Chondrocyte (in vitro differentiated cells): Measurements from ENCODE around the gene CDH6. TPM values are rescaled to one million over a fixed set of nuclear protein-coding genes. Genes with fewer than 3 reads are reported as not detected.

Experiments
- DNase-seq: peaks from one replicate; pipeline ENCODE4 v3.0.0; 2021; ENCODE audit warnings: mixed read lengths, low spot score
- H3K27ac Mint-ChIP-seq: one replicate; pipeline ENCODE4 v1.8.0; 2021; ENCODE audit warnings: mild to moderate bottlenecking, moderate library complexity, mixed read lengths; ENCODE audit not compliant: unreplicated experiment
- H3K27me3 Mint-ChIP-seq: 2 replicates; pipeline ENCODE4 v1.8.0; 2021; ENCODE audit warnings: low read depth, mixed read lengths
- H3K36me3 Mint-ChIP-seq: 2 replicates; pipeline ENCODE4 v1.8.0; 2021; ENCODE audit warnings: low read depth, mixed read lengths
- H3K4me1 Mint-ChIP-seq: 2 replicates; pipeline ENCODE4 v1.8.0; 2021; ENCODE audit warnings: low read depth, mild to moderate bottlenecking, mixed read lengths
- H3K4me3 Mint-ChIP-seq: one replicate; pipeline ENCODE4 v1.8.0; 2021; ENCODE audit warnings: mild to moderate bottlenecking, moderate library complexity, mixed read lengths; ENCODE audit not compliant: unreplicated experiment
- H3K9me3 Mint-ChIP-seq: 2 replicates; pipeline ENCODE4 v1.8.0; 2021; ENCODE audit warnings: low read depth, mixed read lengths
- total RNA-seq: library from RNA; stranded (reverse); gene quantifications from 3 replicates; pipeline ENCODE4 v1.2.1, GENCODE V29; 2021
- TF ChIP-seq, protein P1 (sequence below): fragments of 200-600 bp; sonication (generic); IDR thresholded peaks from 2 replicates; pipeline ENCODE4 v1.5.0; 2021; ENCODE audit warnings: antibody characterized with exemption, mild to moderate bottlenecking, moderate library complexity

The CDH6 gene
- total RNA-seq, 1 donor from 2014 or later = 50.7 TPM

DNA sequence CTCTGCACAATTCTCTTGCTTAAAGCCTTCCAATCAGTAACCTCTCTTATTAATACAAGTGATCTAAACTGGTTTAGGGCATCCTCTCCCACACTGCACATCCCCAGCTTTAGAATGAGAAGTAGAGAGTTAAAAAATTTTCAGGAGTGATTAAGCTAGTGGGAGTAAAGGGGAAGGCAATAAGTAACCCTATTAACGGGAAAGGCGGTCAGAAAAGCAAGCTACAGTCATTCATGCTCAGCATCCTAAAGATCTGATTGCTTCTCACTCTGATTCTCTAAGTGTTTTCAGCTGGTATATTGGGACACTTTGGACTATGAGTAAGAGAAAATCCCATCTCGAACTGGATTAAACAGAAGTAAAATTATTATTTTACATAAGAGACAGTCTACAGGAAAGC lies 15.8 kb downstream of the CDH6 start:
- no peak overlapping the region for H3K4me3 Mint-ChIP-seq
- H3K9me3 Mint-ChIP-seq = no peaks in the 10 kb centered on the region
- no peak overlapping the region for H3K27ac Mint-ChIP-seq
- no peaks in the 10 kb centered on the region for H3K27me3 Mint-ChIP-seq
- no peaks in the 10 kb centered on the region for H3K36me3 Mint-ChIP-seq
- TF ChIP-seq, protein P1, sequence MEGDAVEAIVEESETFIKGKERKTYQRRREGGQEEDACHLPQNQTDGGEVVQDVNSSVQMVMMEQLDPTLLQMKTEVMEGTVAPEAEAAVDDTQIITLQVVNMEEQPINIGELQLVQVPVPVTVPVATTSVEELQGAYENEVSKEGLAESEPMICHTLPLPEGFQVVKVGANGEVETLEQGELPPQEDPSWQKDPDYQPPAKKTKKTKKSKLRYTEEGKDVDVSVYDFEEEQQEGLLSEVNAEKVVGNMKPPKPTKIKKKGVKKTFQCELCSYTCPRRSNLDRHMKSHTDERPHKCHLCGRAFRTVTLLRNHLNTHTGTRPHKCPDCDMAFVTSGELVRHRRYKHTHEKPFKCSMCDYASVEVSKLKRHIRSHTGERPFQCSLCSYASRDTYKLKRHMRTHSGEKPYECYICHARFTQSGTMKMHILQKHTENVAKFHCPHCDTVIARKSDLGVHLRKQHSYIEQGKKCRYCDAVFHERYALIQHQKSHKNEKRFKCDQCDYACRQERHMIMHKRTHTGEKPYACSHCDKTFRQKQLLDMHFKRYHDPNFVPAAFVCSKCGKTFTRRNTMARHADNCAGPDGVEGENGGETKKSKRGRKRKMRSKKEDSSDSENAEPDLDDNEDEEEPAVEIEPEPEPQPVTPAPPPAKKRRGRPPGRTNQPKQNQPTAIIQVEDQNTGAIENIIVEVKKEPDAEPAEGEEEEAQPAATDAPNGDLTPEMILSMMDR = no peak
- H3K4me1 Mint-ChIP-seq = peaks cover 53% of the 10 kb centered on the region
- DNase-seq = no peak

DNA sequence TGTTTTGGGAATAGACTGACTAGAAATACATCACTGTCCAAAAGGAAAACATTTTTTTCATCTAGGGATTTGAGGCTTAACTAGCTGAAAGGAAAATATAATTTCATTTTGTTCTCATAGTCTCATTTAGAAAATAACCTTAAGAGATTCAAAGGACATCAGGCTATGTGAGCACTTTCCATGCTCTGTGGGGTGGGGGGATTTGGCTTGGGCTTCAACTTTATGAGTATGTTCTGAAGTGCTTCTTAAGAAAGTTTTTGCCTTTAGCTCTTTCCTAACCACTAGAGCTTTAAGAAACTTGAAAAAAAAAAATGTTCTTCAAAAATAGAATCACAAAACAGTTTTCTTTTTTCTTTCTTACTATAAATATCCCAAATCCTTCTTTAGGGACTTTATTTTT lies 17.6 kb downstream of the CDH6 start:
- peaks cover 38% of the 10 kb centered on the region for H3K4me1 Mint-ChIP-seq
- TF ChIP-seq, protein P1 = no peak
- no peaks in the 10 kb centered on the region for H3K9me3 Mint-ChIP-seq
- DNase-seq = no peak
- H3K4me3 Mint-ChIP-seq = no peak overlapping the region
- H3K36me3 Mint-ChIP-seq = peaks cover 1% of the 10 kb centered on the region
- peak overlapping the region; percentile 19 for H3K27ac Mint-ChIP-seq
- H3K27me3 Mint-ChIP-seq = no peaks in the 10 kb centered on the region

DNA sequence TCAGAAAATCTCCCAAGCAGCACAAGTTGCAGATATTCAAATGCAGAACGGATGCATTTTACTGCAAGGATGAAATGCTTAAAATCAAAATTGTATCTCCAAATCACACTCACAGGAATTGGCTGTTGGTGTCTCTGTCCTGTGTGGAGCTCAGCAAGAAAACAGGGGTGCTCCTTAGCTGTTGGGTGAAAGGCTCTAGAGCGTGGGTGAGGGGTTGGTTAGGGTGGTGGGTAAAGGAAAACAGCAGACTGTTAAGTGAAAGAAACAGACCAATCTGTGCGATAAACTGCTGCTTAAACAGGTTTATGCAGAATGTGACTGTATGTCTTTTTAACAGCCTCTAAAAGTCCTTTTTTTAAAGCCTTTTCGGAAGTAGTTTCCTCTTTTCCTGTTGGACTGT lies 19.8 kb downstream of the CDH6 start:
- Mint-ChIP-seq H3K36me3 (peaks cover 1% of the 10 kb centered on the region), H3K4me1 (peaks cover 45% of the 10 kb centered on the region), H3K4me3 (no peak overlapping the region), H3K27ac (peak overlapping the region; percentile 71), H3K9me3 (no peaks in the 10 kb centered on the region), H3K27me3 (no peaks in the 10 kb centered on the region)
- TF ChIP-seq, protein P1 = no peak
- DNase-seq = no peak

DNA sequence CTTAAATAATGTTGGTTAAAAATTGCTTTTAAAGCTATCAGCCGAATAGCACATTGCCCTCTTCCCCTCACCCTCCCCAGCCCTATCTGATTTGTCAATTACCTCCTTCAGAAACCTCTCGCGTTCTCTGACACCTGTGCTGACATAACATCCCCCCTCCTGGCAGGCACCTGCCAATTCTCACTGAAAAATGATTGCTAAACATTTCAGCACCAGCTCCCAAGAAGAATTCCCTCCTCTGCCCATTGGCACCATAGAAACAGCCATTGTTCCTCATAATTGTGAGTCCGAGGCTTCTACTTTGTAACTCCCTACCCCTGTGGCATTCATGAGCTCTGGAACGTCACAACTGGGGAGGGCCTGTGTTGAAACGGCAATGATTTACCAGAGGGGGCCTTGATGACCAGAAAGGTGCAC lies 20.2 kb downstream of the CDH6 start:
- Mint-ChIP-seq H3K27me3 (no peaks in the 10 kb centered on the region), H3K4me3 (no peak overlapping the region), H3K9me3 (no peaks in the 10 kb centered on the region), H3K27ac (peak overlapping the region; percentile 71), H3K36me3 (peaks cover 1% of the 10 kb centered on the region), H3K4me1 (peaks cover 50% of the 10 kb centered on the region)
- TF ChIP-seq, protein P1 = no peak
- no peak for DNase-seq

DNA sequence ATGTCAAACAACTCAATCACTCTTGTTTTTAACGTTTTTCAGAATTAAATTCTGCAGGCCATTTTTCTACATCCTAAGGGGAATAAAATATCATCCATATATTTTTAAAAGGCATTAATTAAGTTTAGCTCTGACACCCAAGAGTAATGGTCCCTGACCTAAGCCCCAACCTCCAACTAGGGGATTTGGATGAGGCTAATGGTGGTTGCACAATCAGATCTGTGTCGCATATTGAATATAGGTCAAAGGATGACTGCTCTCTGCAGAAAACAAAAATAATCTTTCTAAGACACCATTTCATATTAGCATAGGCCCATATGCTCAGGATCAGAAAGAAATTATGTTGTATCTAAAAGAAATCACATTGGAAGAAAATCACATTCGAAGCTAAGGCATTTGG lies 20.7 kb downstream of the CDH6 start:
- TF ChIP-seq, protein P1 = no peak
- Mint-ChIP-seq H3K27ac (peak overlapping the region; percentile 71), H3K36me3 (peaks cover 1% of the 10 kb centered on the region), H3K4me3 (no peak overlapping the region), H3K27me3 (no peaks in the 10 kb centered on the region), H3K4me1 (peaks cover 51% of the 10 kb centered on the region), H3K9me3 (no peaks in the 10 kb centered on the region)
- DNase-seq = no peak
